Measurements from ENCODE around the gene CLDN18. TPM values are rescaled to one million over a fixed set of nuclear protein-coding genes. Genes with fewer than 3 reads are reported as not detected.

CLDN18 gene
- total RNA-seq, 1 experiment from 2014 or later = 0.13 TPM

- H3K9me3 Mint-ChIP-seq = no peaks in the 10 kb centered on the region
- H3K4me3 Mint-ChIP-seq = no peak overlapping the region
- no peaks in the 10 kb centered on the region for H3K36me3 Mint-ChIP-seq
- TF ChIP-seq CTCF (IDR thresholded peaks at IDR 0.05) (peak; percentile 27; the same call in 1 of the 2 replicates), ZNF512 (CRISPR knock-in tag; IDR thresholded peaks at IDR 0.05; ENCODE audit: borderline replicate concordance) (no peak)
- peak; percentile 81 for ATAC-seq
- DNase-seq (ENCODE audit: low spot score) = peak; percentile 59
- ChIA-PET CTCF (interaction anchor here (0.5 to 2.9 kb wide), 21 partner anchors 8 to 942 kb away, joined by 3 to 14 read pairs (median 3); partner anchors contain the start of genes CLDN18 and DZIP1L), POLR2A (interaction anchor here (1.0 kb wide), 1 partner anchor 12 kb away, joined by 3 read pairs; no protein-coding TSS in a partner anchor)
- H3K27ac Mint-ChIP-seq = no peak overlapping the region
- H3K27me3 Mint-ChIP-seq (ENCODE audit: low read depth) = no peaks in the 10 kb centered on the region
- H3K4me1 Mint-ChIP-seq = peaks cover 9% of the 10 kb centered on the region
Observed at GRCh38 chr3:138051947-138052802, 42.2 kb downstream of the CLDN18 start.

GRCh38 chr3:138054057-138054456, 44.1 kb downstream of the CLDN18 start:
- Mint-ChIP-seq H3K4me1 (peaks cover 4% of the 10 kb centered on the region; the same call in 1 of the 2 replicates), H3K9me3 (no peaks in the 10 kb centered on the region), H3K27me3 (ENCODE audit: low read depth) (no peaks in the 10 kb centered on the region), H3K4me3 (no peak overlapping the region), H3K27ac (no peak overlapping the region), H3K36me3 (no peaks in the 10 kb centered on the region)
- ATAC-seq = no peak
- POLR2A ChIA-PET = interaction anchor here (0.7 kb wide), 1 partner anchor 9 kb away, joined by 4 read pairs; no protein-coding TSS in a partner anchor
- CTCF ChIA-PET = interaction anchor here (2.1 to 2.9 kb wide), 2 partner anchors 15 to 65 kb away, joined by 12 to 14 read pairs; no protein-coding TSS in a partner anchor
- no peak for DNase-seq (ENCODE audit: low spot score)
- TF ChIP-seq E2F4 (CRISPR knock-in tag; IDR thresholded peaks at IDR 0.05; ENCODE audit: borderline replicate concordance, low read depth) = no peak
- no peak for TF ChIP-seq TCF7 (CRISPR knock-in tag; IDR thresholded peaks at IDR 0.05; ENCODE audit: low read depth)
- no peak for TF ChIP-seq ZNF121 (CRISPR knock-in tag; IDR thresholded peaks at IDR 0.05)
- no peak for TF ChIP-seq HMGXB4 (CRISPR knock-in tag; IDR thresholded peaks at IDR 0.05)
- no peak for TF ChIP-seq NR3C1 (CRISPR knock-in tag; conservative IDR thresholded peaks at IDR 0.05; ENCODE audit: low read depth)
- TF ChIP-seq SOX15 (CRISPR knock-in tag; IDR thresholded peaks at IDR 0.05) = no peak
- TF ChIP-seq ZNF423 (CRISPR knock-in tag; IDR thresholded peaks at IDR 0.05) = no peak
- no peak for TF ChIP-seq ESRRA (CRISPR knock-in tag; IDR thresholded peaks at IDR 0.05; ENCODE audit: borderline replicate concordance)
- no peak for TF ChIP-seq ZNF281 (CRISPR knock-in tag; IDR thresholded peaks at IDR 0.05)
- TF ChIP-seq SP1 (CRISPR knock-in tag; conservative IDR thresholded peaks at IDR 0.05) = no peak
- TF ChIP-seq NR1H2 (CRISPR knock-in tag; IDR thresholded peaks at IDR 0.05) = no peak
- no peak for TF ChIP-seq RELA (CRISPR knock-in tag; IDR thresholded peaks at IDR 0.05; ENCODE audit: borderline replicate concordance)
- TF ChIP-seq OVOL2 (CRISPR knock-in tag; IDR thresholded peaks at IDR 0.05; ENCODE audit: borderline replicate concordance) = no peak
- TF ChIP-seq ZBTB43 (CRISPR knock-in tag; IDR thresholded peaks at IDR 0.05) = no peak
- no peak for TF ChIP-seq ZNF532 (CRISPR knock-in tag; IDR thresholded peaks at IDR 0.05; ENCODE audit: borderline replicate concordance)
- no peak for TF ChIP-seq FOXJ3 (CRISPR knock-in tag; IDR thresholded peaks at IDR 0.05; ENCODE audit: borderline replicate concordance)
